DOHH2 (cell line): ENCODE results near the gene MACROD1.

Source experiments
- EZH2phosphoT487 ChIP-seq: fragments of 200-600 bp; sonication (generic); IDR thresholded peaks from 2 replicates; pipeline ENCODE4 v1.6.1; 2017; ENCODE audit warnings: borderline replicate concordance, mild to moderate bottlenecking, antibody characterized with exemption, low read length, moderate library complexity, mixed read lengths
- TF ChIP-seq, protein P1 (sequence below): fragments of 200-600 bp; sonication (generic); IDR thresholded peaks from one replicate; pipeline ENCODE4 v1.5.1; 2014; ENCODE audit warnings: antibody characterized with exemption, mild to moderate bottlenecking, low read depth, low read length; ENCODE audit not compliant: poor library complexity, severe bottlenecking

DNA sequence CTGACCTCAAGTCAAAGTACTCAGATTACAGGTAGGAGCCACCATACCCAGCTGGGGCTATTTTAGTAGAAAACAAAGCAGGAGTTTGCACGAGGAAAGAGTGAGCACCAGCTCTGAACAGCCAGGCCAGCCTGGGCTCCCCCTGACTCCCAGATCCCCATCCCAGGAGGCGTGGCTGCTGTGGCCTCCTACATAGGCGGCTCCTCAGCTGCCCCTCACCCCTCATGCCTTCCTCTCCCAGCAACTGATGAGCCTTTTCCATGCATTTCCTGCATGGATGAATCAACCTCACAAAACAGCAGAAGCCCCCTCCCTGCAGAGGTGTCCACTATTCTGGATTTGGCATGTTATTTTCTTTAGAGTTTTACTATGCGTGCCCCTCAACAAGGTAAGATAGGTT is 140.7 kb downstream of the MACROD1 start:
- TF ChIP-seq, protein P1, sequence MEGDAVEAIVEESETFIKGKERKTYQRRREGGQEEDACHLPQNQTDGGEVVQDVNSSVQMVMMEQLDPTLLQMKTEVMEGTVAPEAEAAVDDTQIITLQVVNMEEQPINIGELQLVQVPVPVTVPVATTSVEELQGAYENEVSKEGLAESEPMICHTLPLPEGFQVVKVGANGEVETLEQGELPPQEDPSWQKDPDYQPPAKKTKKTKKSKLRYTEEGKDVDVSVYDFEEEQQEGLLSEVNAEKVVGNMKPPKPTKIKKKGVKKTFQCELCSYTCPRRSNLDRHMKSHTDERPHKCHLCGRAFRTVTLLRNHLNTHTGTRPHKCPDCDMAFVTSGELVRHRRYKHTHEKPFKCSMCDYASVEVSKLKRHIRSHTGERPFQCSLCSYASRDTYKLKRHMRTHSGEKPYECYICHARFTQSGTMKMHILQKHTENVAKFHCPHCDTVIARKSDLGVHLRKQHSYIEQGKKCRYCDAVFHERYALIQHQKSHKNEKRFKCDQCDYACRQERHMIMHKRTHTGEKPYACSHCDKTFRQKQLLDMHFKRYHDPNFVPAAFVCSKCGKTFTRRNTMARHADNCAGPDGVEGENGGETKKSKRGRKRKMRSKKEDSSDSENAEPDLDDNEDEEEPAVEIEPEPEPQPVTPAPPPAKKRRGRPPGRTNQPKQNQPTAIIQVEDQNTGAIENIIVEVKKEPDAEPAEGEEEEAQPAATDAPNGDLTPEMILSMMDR: no peak
- TF ChIP-seq EZH2phosphoT487: no peak
